Neutrophil (primary cell): ENCODE measurements around the gene SCFD2.
"Not testable (repeated sequence)": the region's sequence is repeated elsewhere in the genome, so short reads cannot be mapped to it uniquely, and the experiment has no call there.

Source experiments
- H3K27ac ChIP-seq: fragments of 200-600 bp; sonication (generic); 2 replicates; pipeline ENCODE4 v1.5.1; 2016; ENCODE audit warnings: mild to moderate bottlenecking, moderate library complexity
- H3K27me3 ChIP-seq: fragments of 200-600 bp; sonication (generic); 2 replicates; pipeline ENCODE4 v1.6.0; 2016; ENCODE audit warnings: mild to moderate bottlenecking
- H3K36me3 ChIP-seq: fragments of 200-600 bp; sonication (generic); 2 replicates; pipeline ENCODE4 v1.5.1; 2017
- H3K4me1 ChIP-seq, 2 experiments: fragments of 200-600 bp in 1 of 2; sonication (generic) in 1 of 2; 1 replicate in 1 of 2; 2 replicates in 1 of 2; pipeline versions ENCODE4 v1.5.1 to v1.6.1; 2013 to 2016; ENCODE audit warnings: low read depth in 1 of 2, low read length in 1 of 2, mild to moderate bottlenecking in 1 of 2, moderate library complexity in 1 of 2; ENCODE audit not compliant: control insufficient read depth in 1 of 2, insufficient read depth in 1 of 2
- H3K4me3 ChIP-seq, 2 experiments: fragments of 200-600 bp in 1 of 2; sonication (generic) in 1 of 2; 1 replicate in 1 of 2; 2 replicates in 1 of 2; pipeline ENCODE4 v1.5.1; 2013 to 2016; ENCODE audit warnings: low read depth in 1 of 2, low read length in 1 of 2, mild to moderate bottlenecking in 1 of 2, moderate library complexity in 1 of 2
- H3K9me3 ChIP-seq: fragments of 200-600 bp; sonication (generic); 2 replicates; pipeline ENCODE4 v1.5.1; 2016
- CTCF ChIP-seq: fragments of 200-600 bp; sonication (generic); IDR thresholded peaks from 2 replicates; pipeline ENCODE4 v1.5.1; 2016; ENCODE audit warnings: antibody characterized with exemption

SCFD2 gene

GRCh38 chr4:53059871-53060270 is 306.0 kb downstream of the SCFD2 start:
- H3K9me3 ChIP-seq: no peaks in the 10 kb centered on the region
- no peak for TF ChIP-seq CTCF

GRCh38 chr4:53059256-53059655 is 306.6 kb downstream of the SCFD2 start:
- Histone ChIP-seq H3K9me3 (no peaks in the 10 kb centered on the region), H3K27ac (no peak overlapping the region), H3K4me3 (no peak overlapping the region), H3K36me3 (no peaks in the 10 kb centered on the region), H3K4me1 (no peaks in the 10 kb centered on the region), H3K27me3 (no peaks in the 10 kb centered on the region)
- no peak for TF ChIP-seq CTCF

More at GRCh38 chr4:53059871-53060270, 306.0 kb downstream of the SCFD2 start:
- no peaks in the 10 kb centered on the region for H3K27me3 ChIP-seq
- no peak overlapping the region for H3K4me3 ChIP-seq
- no peak overlapping the region for H3K27ac ChIP-seq
- H3K36me3 ChIP-seq: no peaks in the 10 kb centered on the region
- no peaks in the 10 kb centered on the region for H3K4me1 ChIP-seq

GRCh38 chr4:53057679-53058078 is 308.2 kb downstream of the SCFD2 start:
- Histone ChIP-seq H3K4me3 (no peak overlapping the region), H3K27me3 (no peaks in the 10 kb centered on the region), H3K4me1 (no peaks in the 10 kb centered on the region), H3K9me3 (no peaks in the 10 kb centered on the region), H3K27ac (no peak overlapping the region), H3K36me3 (no peaks in the 10 kb centered on the region)
- TF ChIP-seq CTCF: no peak

GRCh38 chr4:53057108-53057507 is 308.8 kb downstream of the SCFD2 start:
- H3K27ac ChIP-seq, H3K36me3 ChIP-seq, H3K27me3 ChIP-seq, H3K4me3 ChIP-seq, H3K4me1 ChIP-seq, H3K9me3 ChIP-seq: not testable (repeated sequence)

- Histone ChIP-seq H3K27me3 (no peaks in the 10 kb centered on the region), H3K9me3 (no peaks in the 10 kb centered on the region), H3K27ac (no peak overlapping the region), H3K36me3 (no peaks in the 10 kb centered on the region), H3K4me1 (no peaks in the 10 kb centered on the region), H3K4me3 (no peak overlapping the region)
- TF ChIP-seq CTCF: no peak
Measured at GRCh38 chr4:53055716-53056403, 310.0 kb downstream of the SCFD2 start.

- no peak overlapping the region for H3K27ac ChIP-seq
- no peaks in the 10 kb centered on the region for H3K9me3 ChIP-seq
- TF ChIP-seq CTCF: no peak
- H3K27me3 ChIP-seq: no peaks in the 10 kb centered on the region
- H3K4me1 ChIP-seq: no peaks in the 10 kb centered on the region
- no peaks in the 10 kb centered on the region for H3K36me3 ChIP-seq
- no peak overlapping the region for H3K4me3 ChIP-seq
Measured at GRCh38 chr4:53055274-53055673, 310.6 kb downstream of the SCFD2 start.
